ENCODE results near the gene CPVL. TPM values are rescaled to one million over a fixed set of nuclear protein-coding genes. Genes with fewer than 3 reads are reported as not detected.
A peak's percentile ranks its signal among the peaks of the same experiment; 100 is the strongest.
"Not testable (repeated sequence)": the region's sequence is repeated elsewhere in the genome, so short reads cannot be mapped to it uniquely, and the experiment has no call there.

CPVL gene
- total RNA-seq, 1 donor from 2014 or later: 37.5 TPM

DNA sequence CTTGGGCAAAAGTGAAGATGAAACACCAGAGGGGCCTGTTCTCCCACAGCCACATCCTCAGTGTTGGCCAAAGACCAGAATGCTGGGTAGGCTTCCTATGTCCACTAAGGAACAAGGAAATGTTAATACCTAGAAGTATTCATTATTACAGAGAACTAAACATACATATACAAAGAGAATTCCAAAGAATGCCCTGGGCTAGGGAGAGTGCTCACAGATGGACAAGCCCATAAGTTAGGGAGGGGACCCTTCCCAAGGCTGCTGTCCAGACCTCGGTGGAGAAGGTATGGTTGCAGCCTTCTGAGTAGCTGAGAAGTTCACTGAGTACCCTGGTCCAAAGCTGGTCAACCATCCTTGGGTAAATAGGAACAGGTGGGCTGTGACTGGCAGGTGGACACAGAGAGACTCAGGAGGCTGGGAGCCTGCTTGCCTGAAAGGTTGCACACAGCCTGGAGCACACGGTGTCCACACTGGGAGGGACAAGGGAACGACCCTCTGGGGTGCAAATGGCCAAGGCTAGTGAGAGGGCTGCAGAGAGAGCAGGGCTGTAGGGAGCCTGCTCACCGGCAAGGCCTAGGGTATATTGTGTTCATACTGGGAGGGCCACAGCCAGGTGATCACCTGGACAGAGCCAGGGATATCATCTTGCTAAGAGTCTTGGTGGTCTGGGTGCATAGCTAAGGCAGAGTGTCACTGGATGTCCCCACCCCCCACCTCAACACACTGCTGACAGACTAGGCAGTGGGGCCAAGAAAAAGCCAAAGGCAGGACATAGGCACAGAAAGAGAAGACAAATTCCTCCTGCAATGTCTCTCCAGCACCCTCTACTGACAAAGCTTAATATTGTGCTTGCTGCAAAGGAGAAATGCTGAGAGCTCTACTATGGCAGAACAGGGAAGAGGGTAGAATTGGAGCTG lies 40.3 kb downstream of the CPVL start:
- no peak for DNase-seq
- peak; percentile 83 for ATAC-seq (ENCODE audit: poor library complexity)
- intact Hi-C loops (cut with DNase I): loop anchor here (5.0 to 10.0 kb wide), 2 partner anchors 151 to 306 kb away; partner anchors contain the start of gene TRIL

DNA sequence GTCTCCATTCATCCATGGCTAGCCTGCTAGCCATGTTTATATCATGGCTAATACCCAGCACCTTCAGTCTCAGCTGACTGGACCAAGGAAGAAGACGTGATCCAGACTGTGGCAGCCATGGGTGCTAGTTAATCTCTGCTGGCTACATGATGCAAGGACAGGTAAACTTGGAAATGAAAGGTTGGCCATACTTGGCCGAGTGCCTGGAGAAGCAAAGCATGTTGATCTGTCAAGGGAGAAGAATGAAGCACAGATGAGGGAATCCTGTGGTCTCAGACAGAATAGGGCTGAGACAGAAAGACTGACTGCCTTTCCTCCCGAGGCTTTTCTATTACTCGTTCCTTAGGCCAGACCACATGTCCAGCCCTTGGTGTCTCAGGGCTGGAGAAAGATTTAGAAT lies 41.1 kb downstream of the CPVL start:
- ATAC-seq (ENCODE audit: poor library complexity) (no peak), DNase-seq (no peak)
- intact Hi-C loops (cut with DNase I): loop anchor here (5.0 to 10.0 kb wide), 2 partner anchors 150 to 307 kb away; partner anchors contain the start of gene TRIL

DNA sequence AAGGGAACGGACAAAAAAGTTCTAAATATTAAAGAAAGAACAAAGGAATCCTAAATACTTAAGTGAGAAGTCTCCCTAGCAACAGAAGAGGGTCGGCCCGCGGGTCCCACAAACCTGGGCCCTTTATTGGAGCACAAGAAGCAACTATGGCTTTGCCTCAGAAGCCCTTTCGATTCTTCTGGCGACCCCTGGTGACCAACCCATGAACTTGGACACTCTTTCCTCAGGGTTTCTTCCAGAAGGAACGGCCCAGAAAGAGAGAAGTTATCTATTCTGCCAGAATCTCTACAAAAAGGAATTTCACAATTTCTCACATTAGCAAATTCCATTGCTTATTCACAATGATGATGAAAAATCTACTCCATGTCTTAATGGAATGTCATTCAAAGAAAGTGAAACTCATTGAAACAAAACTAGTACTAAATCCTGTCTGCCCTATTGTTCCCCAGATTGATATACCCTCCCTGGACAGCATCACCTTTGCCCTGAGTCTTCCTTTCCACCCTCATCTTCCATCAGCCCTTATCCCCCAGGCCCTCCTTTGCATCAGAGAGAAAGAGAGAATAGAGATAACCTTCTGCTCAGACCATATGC lies 43.7 kb downstream of the CPVL start:
- peak; percentile 74 for DNase-seq
- peak; percentile 80 for ATAC-seq (ENCODE audit: poor library complexity)
- intact Hi-C loops (cut with DNase I): loop anchor here (2.0 to 10.0 kb wide), 2 partner anchors 148 to 180 kb away; partner anchors contain the start of gene TRIL

DNA sequence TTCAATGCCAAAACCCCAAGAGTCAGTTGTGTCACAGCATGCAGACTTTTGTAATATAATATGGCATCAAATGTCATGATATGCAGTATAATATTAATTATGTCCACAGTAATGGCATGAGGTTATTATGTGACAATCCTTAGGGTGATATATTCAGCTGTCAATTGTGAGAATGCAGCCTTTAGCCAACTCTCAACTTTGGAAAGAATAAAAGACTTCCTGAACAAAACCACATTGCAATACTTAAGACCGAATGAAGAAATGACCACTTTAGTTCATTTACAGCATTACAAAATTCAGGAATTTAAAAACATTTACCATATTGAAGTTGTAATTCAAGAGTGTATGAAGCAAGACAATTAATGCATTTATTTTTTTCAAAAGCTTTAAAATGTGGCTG lies 45.4 kb downstream of the CPVL start:
- intact Hi-C loops (cut with DNase I): loop anchor here (10.0 kb wide), 1 partner anchor 146 kb away; the partner anchor contains the start of gene TRIL
- ATAC-seq (ENCODE audit: poor library complexity): no peak
- no peak for DNase-seq

DNA sequence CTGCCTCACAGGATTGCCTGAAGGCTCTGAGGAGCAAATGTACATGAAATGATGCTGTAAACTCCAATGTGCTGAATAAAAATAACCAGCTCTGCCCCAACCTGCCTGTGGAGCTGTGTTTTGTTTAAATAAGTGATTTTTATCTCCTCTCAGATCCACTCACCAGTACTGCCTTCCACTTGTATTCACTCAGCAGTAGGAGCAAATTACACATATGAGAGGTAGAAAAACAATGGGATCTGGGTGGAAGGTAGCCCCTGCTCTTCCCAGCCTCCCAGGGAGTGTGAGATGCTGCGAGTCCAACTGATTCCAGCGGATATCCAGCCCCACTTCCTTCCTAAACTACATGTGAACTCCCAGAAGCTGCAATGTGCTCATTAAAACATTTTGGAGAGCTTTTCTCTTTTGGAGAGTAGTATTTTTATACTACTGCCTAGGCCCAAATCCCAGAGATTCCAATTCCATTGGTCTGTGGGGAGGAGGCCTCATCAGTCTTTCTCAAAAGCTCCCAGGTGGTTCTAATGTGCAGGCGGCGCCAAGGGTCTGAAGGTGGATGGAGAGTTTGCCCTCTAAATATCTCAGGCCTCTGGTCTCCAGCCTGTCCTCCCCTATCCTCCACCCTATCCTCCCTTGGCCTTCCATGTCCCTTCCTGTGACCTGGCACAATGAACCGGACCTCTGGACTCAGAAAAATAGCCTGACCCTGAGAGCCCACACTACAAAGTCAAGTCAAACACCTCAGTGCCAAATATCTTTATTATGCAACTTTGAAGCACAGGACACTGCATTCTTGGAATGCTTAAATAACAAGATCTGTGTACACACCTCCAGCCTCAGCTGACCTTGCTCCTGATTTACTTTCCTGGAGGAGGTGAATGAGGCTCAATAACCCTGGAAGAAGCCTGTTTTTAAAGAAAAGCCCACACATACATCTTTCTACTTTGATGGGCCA lies 46.2 kb downstream of the CPVL start:
- ATAC-seq (ENCODE audit: poor library complexity) (peak; percentile 32), DNase-seq (no peak)
- intact Hi-C loops (cut with DNase I): loop anchor here (10.0 kb wide), 1 partner anchor 145 kb away; the partner anchor contains the start of gene TRIL

DNA sequence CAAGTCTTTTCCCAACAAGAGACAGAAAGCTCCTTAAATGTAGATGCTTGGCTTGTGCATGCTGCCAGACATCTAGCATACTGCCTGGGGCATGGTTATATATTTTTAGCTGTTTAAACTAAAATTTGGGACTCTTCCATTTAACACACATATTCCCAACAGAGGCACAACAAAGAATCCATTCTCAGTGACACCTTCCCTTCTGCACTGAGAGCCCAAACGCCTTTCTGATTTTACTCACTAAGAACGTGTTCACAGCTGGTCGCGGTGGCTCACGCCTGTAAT lies 49.9 kb downstream of the CPVL start:
- no peak for ATAC-seq (ENCODE audit: poor library complexity)
- no peak for DNase-seq
- intact Hi-C loops (cut with DNase I): no loop called here

DNA sequence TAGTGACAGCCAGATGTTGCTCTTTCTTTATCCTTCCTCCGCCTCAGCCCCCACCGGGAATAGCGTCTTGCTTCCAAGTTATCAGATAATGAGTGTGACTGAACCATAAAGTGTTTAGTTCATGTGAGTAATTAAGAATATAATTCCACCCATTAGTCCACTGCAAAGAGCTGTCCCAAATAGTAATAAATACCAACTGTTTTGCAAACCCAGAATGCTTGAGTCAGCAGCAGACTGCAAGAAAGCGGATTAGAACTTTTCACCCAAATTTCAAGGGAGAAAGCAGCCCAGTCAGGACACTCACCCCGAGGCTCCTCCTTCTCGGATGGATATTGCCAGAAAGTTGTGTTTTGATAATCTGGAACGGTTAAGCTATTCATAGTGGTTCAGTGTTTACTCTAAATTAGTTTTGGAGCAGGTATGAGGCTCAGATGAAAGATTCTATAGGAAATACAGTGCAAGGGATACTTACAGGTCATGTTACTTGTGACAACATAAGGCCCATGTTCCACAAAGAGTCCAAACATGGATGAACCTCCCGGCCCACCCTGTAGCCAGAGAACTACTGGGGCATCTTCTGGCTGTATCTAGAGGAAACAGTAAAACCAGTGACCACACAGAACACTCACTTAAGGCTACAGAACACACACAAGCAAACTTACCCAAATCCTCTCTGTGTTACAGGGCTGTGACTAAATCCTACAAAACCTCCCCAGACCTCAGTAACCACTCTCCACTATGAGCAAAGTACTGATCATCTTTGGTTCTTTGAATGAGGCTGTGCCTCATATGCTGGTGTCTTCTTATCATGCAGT lies 50.5 kb downstream of the CPVL start:
- DNase-seq: no peak
- intact Hi-C loops (cut with DNase I): no loop called here
- ATAC-seq (ENCODE audit: poor library complexity): no peak

DNA sequence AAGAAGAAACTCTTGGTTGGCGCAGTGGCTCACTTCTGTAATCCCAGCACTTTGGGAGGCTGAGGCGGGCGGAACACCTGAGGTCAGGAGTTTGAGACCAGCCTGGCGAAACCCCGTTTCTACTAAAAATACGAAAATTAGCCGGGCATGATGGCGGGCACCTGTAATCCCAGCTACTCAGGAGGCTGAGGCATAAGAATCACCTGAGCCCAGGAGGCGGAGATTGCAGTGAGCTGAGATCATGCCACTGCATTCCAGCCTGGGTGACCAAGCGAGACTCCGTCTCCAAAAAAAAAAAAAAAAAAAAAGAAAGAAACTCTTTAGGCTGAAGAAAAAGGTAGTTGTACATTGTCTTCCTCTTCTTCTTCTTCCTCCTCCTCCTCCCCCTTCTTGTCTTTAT lies 53.2 kb downstream of the CPVL start:
- intact Hi-C loops (cut with DNase I); DNase-seq; ATAC-seq (ENCODE audit: poor library complexity): not testable (repeated sequence)

DNA sequence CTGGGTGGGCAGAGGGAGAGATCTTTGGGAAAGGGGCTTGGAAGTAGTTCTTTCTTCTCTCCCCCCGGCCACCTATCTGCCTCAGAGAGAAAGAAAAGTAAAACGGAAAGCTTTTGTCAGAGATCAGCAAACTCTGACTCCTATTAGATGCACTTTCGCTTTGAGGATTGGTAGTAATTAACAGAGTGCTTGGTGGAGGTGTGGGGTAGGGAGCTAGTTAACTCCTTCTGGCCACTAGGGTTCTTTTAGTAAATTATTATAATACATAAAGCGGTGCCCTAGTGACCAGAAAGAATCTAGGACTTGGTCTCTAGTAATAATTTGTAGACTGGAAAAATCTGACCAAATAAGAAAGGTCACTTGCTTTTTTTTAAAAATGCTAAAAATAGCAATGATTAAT lies 54.6 kb downstream of the CPVL start:
- no peak for ATAC-seq (ENCODE audit: poor library complexity)
- intact Hi-C loops (cut with DNase I): no loop called here
- no peak for DNase-seq

DNA sequence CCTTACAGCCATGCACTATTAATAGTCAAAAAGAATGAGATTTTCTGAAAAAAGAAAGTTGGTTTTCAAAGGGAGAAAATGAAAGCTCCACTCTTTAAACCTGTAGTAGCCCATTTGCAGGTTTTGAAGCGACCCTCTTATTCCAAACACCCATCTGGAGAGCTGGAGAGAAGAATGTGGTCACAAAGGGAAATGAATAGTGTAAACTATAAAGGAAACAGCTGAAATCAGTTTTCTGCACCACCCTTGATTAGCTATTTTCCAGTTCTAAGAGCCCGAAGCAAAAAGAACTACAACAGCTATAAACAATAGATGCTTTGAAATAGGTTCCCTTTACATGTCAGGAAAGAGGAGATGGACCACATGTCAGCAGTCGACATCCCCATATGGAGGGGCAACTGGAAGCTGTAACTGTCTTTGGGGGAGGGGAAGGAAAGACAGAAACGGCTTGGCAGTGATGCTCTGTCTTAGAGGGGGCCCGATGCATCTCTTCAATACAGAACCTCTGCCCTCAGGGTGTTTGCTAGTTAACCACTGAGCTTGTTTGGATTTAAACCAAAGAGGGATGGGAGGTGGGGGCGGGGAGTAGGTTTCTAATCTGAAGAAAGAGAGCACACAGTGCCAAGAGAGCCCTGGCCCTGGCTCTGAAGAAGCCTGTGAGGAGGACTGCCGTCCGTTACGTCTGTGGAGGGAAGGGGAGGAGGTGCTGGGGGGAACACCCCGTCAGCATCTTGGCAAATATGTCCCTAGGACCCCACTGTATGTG lies 55.3 kb downstream of the CPVL start:
- ATAC-seq (ENCODE audit: poor library complexity) (peak; percentile 62), DNase-seq (peak; percentile 53)
- intact Hi-C loops (cut with DNase I): no loop called here

DNA sequence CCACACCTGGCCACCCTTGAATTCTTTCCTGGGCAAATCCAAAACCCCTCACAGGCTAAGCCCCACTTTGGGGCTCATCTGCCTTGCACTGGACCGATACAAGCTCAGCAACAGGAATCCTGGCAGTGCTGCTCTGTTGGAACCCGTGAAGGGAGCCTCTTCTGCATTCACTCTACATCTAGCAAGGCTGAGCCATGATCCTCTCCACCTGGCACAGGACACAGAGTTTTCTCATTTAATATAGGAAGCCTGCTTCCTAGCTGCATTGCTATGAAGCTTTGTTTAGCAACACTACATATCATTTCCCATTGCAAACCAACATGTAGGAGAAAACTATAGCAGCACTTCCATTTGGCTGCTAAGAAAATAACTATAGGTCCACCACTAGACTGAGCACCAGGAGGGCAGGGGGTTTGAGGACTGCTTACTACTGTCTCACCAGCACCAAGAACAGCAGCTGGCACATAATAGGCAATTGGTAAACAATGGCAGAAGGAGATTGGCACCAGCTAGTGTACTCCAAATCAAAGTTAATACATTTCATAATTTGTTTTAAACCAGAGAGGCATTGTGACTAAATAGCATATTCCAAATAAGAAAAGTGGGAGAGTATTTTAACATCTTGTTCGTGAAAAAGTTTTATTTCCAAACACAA lies 56.1 kb downstream of the CPVL start:
- intact Hi-C loops (cut with DNase I): no loop called here
- DNase-seq (no peak), ATAC-seq (ENCODE audit: poor library complexity) (no peak)

DNA sequence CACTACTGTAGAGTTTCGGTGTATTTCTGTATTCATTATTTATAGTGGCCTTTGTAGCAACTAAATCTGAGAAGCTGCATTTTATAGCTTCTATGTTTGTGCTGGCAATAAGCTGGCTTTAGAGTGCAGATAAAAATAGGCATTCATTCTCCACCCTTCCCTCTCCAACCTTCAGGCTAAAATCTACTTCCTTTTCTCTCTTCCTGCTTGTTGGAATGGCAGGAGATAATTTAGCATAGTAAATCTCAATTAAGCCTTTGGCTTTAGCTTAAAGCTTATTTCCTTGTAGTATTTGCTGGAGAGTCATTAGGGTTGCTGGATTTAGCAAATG lies 58.5 kb downstream of the CPVL start:
- intact Hi-C loops (cut with DNase I): no loop called here
- no peak for DNase-seq
- ATAC-seq (ENCODE audit: poor library complexity): peak; percentile 63

DNA sequence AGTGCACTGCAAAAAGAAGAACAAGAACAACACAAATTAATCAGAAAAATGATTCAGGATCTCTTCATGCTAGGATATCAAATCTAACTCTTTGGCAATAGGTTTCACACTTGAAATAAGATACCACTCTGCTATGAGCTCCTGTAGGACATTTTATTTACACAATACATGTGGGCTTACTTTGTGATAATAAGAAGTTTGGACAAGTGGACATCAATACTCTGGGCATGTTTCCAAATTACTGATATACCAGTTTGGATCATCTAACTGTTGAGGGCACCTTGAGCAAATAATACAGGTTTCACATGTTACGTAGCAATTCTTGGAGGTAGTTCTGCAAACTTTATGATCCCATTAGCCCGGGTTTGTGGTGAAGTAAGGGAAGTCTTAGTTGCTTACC lies 59.8 kb downstream of the CPVL start:
- ATAC-seq (ENCODE audit: poor library complexity): no peak
- intact Hi-C loops (cut with DNase I): no loop called here
- DNase-seq: no peak

DNA sequence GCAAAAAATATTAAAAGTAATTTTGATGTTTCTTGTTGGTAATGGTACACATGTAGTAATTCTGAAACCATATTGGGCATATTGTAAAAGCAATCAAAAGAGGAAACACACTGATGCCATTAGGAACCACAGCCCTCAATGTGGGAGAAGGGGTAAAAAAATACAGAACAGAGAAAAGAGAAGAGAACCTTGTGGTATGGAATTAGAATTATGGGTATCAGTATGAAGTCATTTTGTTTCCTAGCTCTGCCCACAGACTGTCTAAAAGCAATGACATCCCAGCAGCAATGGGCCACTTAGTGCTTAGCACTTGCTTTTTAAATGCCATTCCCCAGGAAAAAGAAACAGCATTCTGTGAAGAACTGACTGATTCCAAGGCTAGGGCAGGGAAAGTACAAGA lies 61.5 kb downstream of the CPVL start:
- intact Hi-C loops (cut with DNase I): no loop called here
- ATAC-seq (ENCODE audit: poor library complexity): peak; percentile 36
- DNase-seq: no peak

DNA sequence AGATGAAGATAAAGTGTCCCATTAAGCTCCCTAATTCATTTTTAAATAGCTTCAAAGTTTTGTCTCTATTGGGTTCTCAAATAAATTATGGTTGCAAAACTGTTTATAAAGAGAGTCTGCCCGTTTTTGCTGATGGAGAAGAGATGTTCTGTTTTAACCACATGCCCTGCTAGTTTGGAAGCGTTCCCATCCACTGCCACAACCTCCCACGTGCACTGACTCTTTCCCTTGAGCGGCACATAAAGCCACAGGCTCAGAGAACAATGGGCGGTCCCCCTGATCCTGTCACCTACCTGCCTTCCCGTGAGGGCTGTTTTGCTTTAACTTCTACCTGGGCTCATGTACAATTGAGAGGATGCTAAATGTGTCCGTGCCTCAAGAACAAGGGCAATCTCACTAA lies 65.5 kb downstream of the CPVL start:
- no peak for DNase-seq
- ATAC-seq (ENCODE audit: poor library complexity): no peak
- intact Hi-C loops (cut with DNase I): no loop called here

DNA sequence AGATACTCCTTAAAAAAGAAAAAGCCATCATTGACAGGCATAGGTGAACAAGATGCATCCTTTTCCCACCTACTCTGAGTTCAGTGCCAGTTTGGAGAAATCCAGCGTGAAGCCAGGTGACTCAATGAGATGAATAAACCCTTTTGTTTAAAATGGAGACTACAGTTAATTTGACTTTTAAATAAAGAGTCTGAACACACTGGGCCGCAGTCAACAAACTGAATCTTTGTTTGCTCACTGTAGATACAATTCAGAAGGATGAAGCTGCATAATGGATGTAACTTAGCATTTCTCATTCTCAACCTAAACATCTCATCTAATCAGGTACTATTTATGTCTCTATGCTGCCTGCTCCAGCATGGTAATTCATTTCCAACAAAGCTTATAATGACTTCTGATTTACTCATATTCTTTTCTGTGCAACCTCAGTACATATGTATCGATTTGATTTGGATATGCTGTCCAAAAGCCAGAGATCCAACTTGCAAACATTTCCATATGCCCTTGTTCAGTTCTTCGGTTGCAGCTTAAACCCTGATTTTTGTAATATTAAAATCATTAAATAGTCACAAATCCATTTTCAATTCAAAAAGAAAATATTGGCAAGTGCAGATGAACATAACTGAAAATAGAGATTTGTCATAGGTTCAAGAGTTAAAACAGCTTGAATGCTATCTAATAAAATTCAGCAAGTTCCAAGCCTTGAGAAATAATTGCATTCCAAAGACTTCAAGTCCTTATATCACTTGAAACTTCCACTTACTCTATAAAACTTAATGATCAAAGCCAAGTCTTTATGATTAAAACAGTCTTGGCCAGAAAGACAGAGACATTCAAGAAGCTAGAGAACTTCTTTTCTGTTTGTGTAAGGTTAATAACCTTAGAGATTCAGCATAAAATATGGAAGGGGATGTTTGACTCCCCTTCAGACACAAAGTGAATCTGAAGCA lies 67.8 kb downstream of the CPVL start:
- DNase-seq (no peak), ATAC-seq (ENCODE audit: poor library complexity) (no peak)
- intact Hi-C loops (cut with DNase I): no loop called here

Data from Right ventricle myocardium superior (tissue), 1 donor.